Kidney capillary endothelial cell (primary cell): ENCODE measurements around the gene SCRN1.
A peak's percentile ranks its signal among the peaks of the same experiment; 100 is the strongest.
"Not testable (repeated sequence)": the region's sequence is repeated elsewhere in the genome, so short reads cannot be mapped to it uniquely, and the experiment has no call there.

Experiments used
- DNase-seq: peaks from one replicate; pipeline ENCODE4 v3.0.0-alpha.2; 2018; ENCODE audit warnings: low spot score

Gene SCRN1

DNA sequence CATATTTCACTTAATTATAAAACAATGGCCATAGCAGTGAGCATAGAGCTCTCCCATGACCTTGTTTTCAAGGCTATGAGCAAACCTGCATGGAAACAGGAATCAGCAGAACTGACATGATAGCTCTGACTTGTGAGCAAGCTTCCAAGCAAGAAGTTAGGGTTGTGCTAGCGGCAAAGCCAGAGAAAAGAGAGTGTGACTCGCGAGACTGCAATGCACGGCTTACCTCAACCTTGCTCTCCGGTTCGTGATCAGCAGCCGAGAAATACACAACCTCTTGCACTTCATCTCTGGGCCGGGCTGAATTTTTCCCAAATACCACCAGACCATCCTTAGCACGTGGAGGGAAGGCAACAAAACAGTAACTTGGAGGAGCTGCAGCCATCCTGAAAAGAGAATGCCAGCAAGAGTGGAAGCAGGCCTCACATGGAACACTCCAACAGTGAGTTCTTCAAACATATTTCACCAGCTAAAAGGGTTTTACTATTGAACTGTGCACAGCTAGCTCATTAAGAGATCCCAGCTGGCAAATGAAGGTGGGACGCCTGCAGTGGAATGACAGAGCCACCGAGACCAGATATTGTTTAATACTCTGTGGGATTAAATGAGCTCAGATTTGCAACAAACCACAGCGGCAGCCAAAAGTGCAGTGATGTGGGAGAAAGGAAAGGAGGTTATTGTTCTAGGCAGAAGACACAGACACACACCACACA lies 20.8 kb downstream of the SCRN1 start:
- DNase-seq: no peak

DNA sequence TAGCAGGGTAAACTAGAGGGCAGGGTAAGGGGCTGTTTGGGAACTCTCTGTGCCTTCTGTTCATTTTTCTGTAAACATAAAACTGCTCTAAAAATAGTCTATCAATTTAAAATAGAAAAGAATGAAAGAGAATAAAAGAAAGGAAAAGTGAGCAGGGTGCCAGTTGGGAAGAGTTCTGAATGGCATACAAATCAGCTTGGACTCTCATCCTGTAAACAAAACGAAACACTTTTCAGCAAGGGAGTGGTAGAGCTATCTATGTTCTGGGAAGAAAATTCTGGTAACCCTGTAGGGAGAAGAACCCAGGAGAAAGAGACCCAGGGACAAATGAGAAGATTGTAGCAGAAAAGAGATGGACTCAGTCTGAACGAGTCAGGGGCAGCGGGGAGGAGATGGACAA lies 24.6 kb downstream of the SCRN1 start:
- DNase-seq: no peak

DNA sequence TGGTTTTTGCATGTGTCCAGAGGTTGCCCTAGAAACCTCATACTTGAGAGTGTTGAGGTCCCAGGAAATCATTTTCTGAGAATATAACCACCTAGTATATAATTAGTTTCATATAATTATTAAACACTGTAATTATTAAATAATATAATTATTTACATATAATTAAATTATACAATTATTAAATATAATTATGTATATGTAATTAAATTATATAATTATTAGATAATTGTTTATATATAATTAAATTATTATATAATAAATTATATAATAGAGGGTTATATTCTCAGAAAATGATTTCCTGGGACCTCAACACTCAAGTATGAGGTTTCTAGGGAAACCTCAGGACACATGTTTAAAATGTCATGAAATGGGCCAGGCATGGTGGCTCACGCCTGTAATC lies 27.6 kb downstream of the SCRN1 start:
- no peak for DNase-seq

DNA sequence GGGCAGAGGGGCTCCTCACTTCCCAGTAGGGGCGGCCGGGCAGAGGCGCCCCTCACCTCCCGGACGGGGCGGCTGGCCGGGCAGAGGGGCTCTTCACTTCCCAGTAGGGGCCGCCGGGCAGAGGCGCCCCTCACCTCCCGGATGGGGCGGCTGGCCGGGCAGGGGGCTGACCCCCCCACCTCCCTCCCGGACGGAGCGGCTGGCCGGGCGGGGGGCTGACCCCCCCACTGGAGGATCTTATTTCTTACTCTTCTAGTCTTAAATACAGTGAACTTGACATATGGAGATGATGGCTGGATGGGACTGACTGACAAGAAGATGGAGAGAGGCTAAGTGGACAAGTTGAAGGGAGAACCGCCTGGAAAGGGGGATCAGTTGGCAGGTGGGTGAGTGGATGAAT lies 28.0 kb downstream of the SCRN1 start:
- not testable (repeated sequence) for DNase-seq

DNA sequence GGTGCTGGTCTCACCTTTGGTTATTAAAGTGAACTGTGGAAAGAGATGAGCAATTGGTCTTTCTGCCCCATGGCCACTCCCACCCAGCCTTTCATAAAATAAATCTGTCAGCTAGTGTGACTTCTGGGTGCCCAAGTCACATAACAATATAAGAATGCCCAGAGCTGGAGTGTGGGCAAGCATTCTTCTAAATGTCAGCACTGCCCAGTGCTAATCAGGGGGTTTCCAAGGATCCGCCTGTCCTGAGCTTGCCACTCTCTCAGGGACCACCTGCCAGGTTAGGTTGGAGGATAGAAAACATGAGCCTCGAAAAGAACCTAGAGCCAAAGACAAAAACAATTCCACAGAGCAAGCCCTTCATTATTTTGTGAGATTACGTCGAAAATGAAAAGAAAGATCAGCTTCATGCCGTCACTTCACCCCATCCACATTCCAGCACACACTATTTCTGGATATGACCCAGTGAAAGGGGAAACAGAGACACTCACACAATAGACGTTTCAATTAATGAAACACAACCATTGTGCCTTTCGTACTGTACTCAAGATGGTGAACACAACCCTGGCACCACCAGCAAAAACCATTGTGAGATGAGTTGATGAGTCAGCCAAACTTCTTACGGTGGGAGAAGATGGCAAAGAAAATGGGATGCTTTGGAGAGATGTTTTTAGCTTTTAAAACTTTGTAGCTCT lies 30.8 kb downstream of the SCRN1 start:
- no peak for DNase-seq

DNA sequence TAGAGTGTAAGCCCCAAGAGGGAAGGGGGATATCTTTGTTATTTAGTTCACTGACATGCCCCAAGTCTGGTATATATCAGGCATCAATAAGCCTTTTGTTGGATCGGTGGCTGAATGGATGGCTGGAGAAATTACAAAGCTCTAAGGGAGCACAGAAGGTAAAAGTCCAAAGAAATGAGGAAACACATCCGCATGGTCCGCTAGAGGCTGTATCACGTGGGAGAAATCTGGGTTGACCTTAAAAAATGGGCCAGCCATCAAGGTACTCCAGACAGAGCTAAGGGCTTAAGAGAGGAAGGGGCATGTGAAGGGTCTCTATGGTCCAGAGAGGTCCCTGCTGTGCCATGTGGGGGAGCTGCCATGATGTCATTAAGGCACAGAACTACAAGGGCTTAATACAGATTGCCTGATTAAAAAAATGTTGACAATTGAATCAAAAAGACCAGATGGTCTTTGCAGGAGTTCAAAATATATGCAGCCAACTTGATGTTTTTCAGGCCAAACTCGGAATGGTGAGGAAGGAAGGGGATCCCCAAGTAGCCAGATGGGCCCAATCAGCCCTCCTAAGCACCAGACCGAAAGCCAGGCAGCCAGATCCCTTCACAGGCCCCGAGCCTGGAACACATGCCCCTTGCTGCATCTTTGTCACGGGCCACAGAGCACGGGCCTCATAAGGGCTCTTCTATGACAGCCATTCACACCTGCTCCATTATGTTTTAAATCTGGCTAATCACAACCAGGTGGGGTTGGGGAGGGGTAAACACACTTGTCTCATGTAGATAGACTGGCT lies 31.9 kb downstream of the SCRN1 start:
- no peak for DNase-seq

DNA sequence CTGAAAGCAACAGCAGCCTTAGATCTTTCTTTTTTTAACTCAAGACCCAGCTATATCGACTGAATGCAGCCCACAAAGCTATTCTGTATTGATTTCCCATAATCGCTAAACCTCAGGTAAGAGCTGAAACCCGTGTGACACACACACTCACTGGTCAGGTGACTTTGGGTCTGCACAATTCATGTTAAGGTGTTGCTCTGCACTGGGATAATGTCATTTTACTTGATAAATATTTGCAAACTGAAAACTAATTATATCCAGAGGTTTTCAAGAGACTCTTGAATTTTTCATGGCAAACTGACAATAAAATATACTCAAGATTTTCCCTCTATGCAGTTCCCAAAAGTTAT lies 33.1 kb downstream of the SCRN1 start:
- no peak for DNase-seq

DNA sequence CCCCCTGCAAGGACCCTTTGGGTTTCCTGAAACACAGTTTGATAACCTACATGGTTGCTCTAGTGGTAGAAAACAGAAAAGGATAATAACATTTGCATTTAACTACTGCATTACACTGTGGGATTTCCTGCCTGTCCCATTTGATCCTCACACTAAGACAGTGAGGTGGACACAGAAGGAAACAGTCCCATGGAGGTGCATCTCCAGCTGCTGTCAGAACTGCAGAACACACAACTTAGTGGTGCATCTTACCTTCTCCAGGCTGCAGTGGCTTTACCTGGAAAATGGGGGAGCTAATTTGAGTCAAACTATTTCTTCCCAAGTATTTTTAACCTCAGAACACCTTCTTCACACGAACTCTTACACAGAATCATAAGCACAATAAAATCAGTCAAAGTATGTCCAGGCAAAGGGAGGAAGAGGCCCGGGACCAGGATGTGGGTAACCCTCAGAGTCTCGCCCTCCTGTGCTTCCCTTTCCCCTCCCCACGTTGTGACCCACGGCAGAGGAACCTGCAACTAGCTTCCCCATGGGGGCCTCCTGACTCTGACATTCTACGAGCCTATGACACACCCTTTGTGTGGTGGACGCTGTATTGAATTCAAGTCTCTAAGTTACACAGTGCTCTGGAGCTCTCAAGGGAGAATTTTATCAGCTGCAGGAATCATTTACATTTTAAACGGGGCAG lies 33.7 kb downstream of the SCRN1 start:
- DNase-seq: no peak

DNA sequence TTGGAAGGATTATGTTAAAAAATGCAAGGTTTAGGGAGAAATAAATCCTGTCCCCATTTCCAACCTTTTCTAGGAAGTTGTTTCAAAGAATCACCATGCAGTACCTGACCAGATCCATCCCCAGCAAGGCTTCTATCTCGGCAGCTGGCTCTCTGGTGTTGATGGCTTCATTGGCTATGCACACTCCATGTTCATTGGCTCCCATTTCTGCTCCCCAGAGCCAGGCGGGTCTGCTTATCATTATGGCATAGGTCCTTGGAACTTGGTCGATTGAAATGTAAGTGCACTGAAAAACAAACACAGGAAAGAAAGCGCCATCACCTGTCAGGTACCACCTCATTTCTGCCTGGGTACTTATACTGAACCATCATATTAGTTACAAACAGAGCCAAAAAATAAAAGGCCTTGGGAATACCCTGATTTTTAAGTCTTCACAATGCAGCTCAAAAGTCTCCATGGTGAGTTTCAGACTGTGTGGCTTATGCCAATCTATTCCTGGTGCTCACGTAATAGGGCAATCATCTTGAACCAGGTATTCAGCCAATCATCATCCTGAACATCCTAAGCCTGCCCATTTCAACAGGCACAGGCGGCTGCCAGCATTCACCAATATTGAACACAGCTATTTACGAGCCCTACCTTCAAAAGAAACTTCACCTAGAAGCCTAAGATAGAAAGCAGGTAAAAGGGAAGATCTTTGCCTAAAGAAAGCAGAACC lies 34.4 kb downstream of the SCRN1 start:
- no peak for DNase-seq

DNA sequence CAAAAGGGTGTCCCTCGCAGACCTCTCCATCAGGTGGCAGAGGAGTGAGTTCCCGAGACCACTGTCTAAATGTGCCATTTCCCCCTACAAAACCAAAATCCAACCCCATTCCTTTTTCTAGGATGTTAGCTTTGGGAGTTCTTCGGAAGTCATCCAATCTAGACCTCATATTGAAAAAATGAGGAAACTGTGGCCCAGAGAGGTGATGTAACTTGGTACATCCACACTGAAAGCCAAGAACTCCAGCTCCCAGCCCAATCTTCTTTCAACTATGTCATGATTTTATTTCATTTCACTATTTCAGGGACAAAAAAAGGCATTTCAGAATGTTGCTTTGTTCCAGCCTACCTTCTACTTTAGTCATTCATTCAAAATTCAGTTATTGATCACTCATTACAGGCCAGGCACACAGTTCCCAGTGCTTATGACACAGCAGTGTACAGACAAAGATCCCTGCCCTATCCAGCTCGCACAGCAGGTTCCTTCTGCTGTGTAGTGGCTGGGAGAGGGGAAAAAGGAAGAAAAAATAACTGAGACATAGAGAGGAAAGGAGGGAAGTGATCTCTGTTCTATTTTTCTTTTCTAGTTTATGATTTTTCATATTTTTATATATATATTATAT lies 35.8 kb downstream of the SCRN1 start:
- DNase-seq: no peak

DNA sequence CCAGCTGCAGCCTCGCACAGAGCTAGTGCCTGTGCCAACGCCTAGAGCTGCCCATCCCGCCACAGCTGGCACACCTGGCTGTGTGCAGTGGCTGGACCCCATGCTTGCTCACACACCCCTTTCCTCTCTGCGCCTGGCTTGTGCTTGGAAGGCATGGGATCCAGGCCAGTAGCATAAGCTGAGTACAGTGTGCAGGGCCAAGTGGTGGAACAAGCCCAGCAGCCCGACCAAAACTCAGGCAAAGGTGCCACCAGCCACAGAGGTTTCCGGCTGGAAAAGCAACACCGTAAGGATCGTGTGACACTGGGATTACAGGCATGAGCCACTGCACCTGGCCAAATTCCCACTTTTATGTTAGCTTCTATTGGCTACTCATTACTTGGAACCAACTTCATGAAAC lies 38.4 kb downstream of the SCRN1 start:
- DNase-seq: no peak

DNA sequence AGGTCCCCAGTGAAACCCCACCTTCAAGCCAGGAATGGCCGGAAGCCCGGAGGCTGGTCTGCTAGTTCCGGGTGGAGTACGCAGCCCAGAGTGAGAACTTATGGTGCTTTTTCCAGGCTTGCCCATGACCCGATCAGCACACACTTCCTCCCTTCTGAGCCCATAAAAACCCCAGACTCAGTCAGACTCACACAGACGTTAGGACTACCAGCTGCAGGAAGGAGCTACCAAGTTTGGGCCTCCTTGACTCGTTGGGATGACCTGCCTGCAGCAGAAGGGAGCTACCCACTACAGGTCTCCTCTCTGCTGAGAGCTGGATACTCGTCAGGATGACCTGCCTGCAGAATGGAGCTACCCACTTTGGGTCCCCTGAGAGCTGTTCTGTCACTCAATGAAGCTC lies 39.1 kb downstream of the SCRN1 start:
- no peak for DNase-seq

DNA sequence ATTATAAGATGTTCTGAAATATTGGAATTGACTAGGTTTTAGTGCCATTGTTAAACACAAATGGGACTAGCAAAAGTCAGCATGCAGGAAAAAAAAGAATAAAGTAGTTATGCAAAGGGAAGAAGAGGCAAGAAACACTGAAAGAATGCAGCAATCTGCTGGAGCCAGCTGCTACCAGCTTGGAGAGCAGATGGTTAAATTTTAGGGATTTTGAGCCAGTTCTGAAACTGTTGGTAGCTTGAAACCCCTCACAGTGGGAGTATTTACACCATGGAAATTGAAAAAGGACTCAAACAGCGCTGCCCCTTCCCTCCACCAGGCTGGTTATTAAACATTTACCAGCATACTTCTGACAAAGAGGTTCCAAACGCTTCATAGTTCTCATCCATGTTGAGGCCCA lies 41.0 kb downstream of the SCRN1 start:
- DNase-seq: no peak

DNA sequence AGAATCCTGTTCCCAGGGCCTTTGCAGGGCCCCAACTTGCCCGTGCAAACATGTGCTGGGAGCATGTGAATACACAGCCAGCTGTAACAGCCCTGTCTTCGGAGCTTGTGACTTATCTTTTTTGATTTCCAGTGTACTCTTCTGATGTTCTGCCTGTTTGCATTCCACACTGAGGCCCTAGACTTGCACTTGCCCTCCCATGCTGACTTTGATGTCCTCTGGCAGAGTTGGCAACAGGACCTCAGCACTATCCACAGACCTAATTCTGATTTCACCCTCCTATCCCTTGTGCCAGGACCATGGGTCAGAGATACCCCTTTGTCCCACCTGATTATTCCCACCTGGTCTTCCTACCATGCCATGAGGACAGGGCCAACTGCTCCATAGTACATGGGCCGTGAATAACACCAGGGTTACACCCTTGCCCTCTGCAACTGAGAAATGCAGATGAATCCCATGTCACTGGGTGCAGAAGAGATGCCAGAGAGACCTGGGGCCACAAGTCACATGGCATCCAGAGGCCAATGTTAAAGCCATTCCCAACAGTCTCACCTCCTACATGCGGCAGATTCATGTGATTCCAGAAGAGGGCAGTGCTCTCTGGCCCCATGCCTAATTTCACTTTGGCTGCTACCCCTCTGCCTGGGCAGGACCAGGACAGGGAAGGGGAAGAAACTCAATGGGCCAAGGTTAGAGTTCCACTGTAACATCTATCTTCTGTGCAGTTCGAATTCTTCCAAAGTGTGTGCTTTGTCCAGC lies 43.0 kb downstream of the SCRN1 start:
- peak; percentile 16 for DNase-seq

DNA sequence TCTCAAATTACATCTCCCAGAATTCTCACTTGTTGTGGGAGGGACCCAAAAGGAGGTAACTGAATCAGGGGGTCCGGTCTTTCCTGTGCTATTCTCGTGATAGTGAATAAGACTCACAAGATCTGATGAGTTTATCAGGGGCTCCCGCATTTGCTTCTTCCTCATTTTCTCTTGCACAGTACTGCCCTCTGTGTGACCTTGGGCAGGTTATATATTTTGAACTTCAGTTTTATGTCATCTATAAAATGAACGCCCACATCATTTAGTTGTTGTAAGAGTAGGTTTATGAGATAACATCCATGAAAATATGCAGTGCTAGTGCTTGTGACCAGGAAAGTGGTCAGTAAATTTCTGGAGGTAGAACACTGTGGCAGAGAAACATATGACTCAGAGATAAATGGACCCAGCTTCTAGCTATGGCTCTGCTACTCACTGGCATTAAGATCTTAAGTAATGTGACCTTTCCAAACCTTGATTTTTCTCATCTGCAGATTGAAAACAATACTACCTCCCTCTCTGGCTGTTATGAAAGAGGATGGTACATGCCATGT lies 44.3 kb downstream of the SCRN1 start:
- DNase-seq: no peak

DNA sequence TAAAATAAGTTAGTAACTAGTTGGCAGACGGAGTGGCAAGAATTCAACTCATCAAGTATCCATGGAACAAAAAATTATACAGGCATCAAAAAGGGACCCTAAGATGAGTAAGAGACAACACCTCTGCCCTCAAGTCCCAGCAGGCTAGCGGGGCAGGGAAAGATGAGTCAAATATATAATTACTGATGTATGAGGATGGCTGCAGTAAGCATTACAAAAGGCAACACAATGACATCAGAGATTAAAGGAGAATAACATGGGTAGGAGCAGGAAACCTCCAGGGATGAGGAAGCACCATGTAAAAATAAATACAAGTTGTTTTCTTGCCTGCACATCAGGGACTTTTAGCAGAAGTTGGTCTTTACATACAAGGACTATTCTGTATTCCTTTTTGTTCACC lies 49.4 kb downstream of the SCRN1 start:
- no peak for DNase-seq

DNA sequence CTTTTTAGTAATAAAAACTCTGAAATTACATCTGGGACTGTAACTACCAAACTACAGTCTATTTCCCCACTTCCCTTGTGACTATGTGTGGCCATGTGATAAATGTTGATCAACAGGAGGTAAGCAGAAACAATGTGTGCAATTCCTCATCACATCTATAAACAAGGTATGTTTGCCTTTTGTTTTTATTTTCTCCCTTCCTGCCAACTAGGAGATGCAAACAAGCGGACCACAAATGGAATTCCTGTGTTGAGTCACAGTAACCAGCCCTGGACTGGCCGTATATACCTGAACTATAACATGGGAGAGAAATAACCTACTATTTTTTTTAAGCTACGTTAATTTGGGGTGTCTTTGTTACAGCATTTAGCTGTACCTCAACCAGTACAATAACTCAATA lies 52.5 kb downstream of the SCRN1 start:
- no peak for DNase-seq

DNA sequence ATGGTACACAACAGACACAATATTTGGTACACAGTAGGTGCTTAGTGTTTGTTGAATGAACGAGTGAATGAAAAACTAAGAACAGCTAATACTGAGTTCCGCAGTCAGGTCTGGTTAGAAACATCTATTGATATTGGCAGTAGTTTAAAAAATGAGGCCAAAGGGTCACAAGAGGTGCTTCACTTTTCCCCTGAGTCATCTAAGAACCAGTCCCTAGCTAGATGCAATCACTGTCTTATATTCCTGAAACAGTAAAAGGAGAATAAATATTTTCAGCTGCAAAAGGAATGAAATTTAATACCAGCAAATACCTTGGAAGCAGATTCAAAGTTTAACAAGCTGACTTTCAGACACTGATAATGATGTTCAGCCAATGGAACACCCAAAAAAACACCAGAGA lies 54.5 kb downstream of the SCRN1 start:
- DNase-seq: no peak

DNA sequence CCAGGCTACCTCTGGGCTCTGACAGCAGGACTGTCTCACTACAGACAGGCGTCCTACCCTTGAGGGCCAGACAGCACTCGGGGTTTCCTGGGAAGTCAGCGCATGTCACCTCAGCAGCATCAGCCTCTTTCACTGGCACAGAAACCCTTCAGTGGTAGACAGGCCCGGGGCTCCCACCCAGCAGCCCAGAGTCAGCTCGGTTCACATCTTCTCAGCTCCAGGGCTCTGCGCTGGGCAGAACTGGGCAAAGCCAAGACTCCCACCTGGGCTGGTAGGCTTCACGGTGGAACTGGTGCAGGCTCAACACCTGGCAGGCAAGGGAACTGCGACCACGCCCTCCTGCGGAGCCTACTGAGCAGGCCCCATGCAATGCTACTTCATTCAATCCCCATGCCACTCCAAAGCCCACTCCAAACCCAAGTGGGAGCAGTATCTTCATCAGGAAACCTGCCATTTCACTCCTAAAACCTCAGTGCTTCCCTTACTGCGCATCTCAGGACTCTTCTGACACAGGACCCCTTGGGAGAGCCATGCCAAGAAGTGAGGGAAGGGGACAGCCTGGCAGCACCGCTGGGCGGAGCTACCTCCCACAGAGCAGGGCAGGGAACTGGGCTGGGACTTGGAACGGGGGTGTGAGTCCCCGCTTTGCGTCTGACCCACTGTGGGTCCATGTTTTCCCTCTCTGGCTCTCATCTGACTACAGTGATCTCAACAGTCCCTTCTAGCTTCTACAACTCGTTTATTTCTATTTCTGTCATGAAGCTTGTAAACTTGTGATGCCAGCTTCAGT lies 60.4 kb downstream of the SCRN1 start:
- no peak for DNase-seq

DNA sequence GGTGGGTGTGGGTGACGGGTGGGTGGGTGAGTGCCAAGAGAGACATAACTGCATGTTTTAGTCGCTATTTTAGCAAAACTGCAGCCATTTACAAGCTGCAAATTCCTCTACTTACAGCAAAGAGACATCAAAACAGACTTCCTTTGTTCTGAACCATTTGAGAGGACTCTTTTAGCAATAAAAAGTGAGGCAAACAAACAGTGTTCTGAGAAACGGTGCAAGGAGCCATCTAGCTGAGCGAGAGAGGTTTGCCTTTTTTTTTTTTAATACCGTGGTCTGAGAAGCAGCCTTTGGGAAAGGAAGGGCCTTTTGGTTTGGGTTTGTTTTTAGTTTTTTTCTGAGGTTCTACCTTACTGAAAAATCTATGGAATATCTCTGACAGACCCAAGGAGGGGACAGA lies 62.9 kb downstream of the SCRN1 start:
- DNase-seq: no peak
